ENCODE data around the gene SLC2A4RG.

SLC2A4RG gene

GRCh38 chr20:63752411-63753101 lies 13.0 kb downstream of the SLC2A4RG start:
- H3K4me3 ChIP-seq (ENCODE audit: low read depth, low read length) = no peak overlapping the region

DNA sequence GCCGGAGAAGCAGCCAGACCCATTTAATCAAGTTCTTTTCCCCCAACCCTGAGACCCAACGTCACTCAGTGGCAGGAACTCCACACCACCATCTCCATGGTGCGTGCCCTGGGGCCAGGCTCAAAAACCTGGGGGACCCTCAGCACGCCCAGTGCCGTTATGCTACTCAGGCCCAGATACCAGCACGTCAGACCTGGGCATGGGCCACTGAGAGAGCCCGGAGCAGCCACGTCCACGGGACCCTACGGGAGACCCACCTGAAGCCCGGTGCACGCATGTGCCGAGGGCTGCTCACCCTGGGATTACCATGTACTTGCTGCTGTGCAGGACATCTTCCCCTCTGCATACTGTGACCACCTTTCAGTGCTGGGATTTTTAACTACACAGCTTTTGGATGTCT lies 13.8 kb downstream of the SLC2A4RG start:
- no peak overlapping the region for H3K4me3 ChIP-seq (ENCODE audit: low read depth, low read length)

DNA sequence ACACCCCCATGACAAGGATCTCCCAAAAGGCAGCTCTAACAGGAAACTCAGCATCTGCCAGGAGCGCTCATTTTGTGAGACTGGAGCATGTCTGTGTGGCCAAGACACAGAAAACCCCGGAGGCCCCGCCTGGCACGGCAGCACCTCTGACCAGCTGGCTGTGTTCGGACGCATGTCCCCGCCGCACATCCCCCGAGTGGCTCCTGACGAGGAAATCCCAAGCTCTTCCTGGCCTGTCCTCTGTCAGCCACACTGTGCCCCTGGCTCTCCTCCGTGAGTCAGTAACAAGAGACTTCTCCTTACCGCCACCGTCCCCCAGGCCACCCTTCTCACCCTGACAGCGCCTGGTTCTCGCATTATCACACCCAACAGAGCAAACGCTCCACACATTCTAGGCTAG lies 14.4 kb downstream of the SLC2A4RG start:
- H3K4me3 ChIP-seq (ENCODE audit: low read depth, low read length) = no peak overlapping the region

DNA sequence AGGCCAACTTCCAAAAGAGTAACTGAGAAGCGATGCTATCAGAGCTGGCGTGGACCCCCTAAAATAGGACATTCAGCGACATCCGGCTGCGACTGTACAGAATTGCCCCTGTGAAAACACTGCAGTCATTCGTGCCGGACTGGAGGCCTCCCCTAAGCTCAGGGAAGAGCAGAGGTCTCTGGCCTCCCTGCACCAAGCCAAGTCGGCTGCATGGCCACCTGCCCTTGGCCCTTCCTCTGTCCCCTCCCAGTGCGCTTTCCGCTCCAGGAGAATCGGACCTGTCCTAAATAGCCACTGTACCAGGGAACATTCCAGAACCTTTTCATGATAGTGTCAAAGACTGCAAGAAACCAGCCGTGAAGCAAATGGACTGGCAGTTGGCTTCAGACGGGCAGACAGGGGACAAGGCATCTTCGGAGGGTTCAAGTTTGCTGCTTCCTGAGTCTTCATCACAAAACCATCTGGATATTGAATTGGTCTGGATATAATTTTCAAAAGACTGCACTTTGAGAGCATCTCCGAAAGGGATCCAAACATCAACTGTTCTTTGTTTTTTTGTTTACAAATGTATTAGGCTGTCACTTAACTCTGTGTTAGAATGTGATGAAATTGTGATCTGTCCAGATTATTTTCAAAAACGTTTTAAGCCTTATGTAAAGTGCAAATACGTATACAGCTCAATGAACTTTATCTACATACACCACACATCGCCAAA lies 16.5 kb downstream of the SLC2A4RG start:
- H3K4me3 ChIP-seq (ENCODE audit: low read depth, low read length) = no peak overlapping the region

GRCh38 chr20:63756648-63756991 lies 17.0 kb downstream of the SLC2A4RG start:
- no peak overlapping the region for H3K4me3 ChIP-seq (ENCODE audit: low read depth, low read length)

GRCh38 chr20:63758152-63758551 lies 18.6 kb downstream of the SLC2A4RG start:
- H3K4me3 ChIP-seq (ENCODE audit: low read depth, low read length) = no peak overlapping the region

GRCh38 chr20:63759377-63759901 lies 19.9 kb downstream of the SLC2A4RG start:
- no peak overlapping the region for H3K4me3 ChIP-seq (ENCODE audit: low read depth, low read length)

GRCh38 chr20:63765082-63765873 lies 25.7 kb downstream of the SLC2A4RG start:
- H3K4me3 ChIP-seq (ENCODE audit: low read depth, low read length) = no peak overlapping the region

- H3K4me3 ChIP-seq (ENCODE audit: low read depth, low read length) = no peak overlapping the region
Measured at GRCh38 chr20:63765902-63766301, 26.3 kb downstream of the SLC2A4RG start.

DNA sequence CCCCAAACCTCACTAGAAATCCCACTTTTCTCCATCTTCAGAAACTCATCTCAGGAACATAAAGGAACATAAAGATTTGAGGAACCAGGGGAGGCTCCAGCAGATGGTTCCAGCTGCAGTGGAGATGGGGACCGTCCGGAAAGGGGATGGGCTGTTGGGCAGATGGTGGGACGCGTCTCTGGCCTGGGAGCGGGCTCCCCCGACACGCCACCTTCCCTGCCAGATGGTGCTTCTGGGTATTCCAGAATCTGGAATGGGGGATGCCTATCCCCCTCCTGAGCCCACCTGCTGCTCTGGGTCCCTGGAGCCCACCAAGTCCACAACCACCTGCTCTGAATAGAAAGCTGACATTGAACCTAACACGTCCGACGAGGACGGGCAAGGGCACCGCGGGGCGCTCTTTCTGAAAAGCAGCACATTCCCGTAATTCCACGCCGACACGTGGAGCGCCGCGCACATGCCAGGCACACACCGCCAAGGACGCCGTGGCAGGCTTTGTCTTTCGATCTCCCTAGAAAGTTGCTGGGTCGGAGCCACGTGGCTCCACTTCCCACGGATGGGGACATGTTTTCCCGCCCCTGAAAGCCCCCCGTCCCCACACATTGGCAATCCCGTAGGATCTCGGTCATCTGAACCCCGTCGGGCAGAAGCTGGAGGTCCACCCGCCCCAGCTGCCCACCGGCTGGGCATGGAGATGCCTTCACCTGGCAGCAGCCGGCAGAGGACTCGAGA lies 27.3 kb downstream of the SLC2A4RG start:
- H3K4me3 ChIP-seq (ENCODE audit: low read depth, low read length) = no peak overlapping the region

DNA sequence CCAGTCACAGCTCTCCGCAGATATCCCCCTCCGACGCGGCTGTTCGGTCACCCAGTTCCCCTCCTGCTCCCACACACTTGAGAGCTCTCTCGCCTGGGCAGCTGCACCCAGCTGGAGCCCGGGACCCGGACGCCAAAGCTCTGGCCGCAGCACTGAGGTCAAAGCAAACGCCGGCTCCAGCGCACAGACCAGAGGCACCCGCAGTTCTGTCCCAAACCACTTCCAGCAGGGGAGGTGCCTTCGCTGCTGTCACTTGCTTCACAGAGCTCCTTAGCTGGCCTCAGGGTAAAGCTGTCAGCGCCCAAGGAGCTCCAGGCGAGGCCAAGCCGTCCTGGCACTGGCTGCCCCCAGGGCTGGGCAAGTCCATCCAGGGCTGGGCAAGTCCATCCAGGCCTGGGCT lies 27.9 kb downstream of the SLC2A4RG start:
- no peak overlapping the region for H3K4me3 ChIP-seq (ENCODE audit: low read depth, low read length)

DNA sequence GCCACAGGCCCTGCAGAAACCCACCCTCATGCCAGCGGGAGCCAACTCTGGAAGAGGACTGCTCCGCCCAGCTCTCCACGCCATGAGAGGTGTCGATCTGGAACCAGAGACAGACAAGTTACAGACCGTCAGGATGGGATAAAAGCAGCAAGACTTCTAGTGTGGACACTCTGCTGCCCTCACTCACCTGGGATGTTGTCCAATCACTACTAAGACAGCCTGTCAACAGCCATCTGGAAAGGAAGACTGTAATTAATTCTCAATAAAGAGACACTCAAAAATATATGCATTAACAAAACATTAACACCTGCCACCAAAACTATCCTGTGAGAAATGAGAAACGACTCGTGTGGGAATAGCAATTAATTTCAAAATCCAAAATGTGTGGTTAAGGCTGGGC lies 28.3 kb downstream of the SLC2A4RG start:
- no peak overlapping the region for H3K4me3 ChIP-seq (ENCODE audit: low read depth, low read length)

DNA sequence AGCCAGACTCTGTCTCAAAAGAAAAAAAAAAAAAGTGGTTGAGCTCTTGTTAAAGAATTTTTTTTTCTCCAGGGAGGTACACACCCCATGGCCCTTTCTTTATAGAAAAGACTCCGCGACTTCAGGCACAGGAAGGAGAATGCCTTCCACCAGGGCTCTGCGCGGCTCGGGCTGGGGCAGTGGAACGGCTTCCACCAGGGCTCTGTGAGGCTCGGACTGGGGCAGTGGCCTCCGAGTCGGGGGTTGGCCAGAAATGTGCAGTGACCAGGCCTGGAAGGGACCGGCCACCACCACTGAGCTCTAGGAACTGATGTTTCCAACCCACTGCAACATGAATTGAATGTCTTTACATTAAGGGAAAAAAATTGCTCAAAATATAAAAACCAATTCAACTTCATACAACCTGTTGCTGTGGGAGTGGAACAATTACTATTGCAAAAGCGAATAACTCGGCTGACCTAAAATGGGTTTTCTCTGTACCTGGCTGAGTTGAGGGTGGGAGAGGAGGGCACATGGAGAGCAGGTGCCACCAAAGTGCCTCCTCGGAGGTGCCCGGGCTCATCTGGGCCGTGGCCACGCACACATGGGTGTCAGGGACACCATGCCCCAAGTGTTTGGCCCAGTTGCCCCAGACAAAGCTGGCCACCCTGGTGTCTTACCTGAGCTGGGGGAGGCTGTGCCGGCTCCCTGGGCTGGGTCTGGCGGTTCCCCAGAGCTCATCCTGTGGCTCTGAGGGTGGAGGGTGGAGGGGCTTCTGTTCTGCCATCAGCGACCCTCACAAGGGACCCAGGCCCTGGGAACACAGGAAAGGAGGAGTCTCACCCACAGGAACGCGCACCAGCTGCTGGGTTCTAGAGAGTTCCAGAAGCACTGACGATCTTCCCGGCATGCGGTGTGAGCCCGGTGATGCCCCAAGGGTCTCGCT lies 29.3 kb downstream of the SLC2A4RG start:
- H3K4me3 ChIP-seq (ENCODE audit: low read depth, low read length) = no peak overlapping the region

DNA sequence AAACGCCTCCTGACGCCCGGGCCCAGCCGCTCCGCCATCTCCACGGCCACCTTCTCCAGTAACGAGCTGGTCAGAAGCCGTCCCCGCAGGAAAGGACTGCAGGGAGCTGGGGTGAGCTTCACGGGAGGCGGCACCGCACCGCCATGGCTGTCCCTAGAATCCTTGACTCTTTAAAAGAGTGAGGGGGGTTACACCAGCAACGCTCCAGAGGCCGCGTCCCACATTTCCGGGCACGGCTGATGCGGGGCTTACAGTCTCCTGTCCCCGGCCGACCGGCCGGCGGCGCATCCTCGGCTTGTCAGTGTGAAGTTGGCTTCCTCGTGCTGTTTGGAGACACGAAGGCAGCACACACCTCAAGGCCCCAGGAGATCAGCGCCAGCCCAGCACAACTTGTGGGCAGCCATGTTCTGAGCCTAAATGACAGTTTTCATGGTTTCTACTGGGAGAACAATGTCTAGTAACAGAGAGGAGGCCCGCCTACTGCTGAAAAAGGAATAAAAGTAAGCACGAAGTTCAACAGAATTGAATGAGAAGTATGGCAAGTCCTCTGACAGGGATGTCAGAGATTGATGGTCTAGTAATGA lies 30.4 kb downstream of the SLC2A4RG start:
- H3K4me3 ChIP-seq (ENCODE audit: low read depth, low read length) = no peak overlapping the region

DNA sequence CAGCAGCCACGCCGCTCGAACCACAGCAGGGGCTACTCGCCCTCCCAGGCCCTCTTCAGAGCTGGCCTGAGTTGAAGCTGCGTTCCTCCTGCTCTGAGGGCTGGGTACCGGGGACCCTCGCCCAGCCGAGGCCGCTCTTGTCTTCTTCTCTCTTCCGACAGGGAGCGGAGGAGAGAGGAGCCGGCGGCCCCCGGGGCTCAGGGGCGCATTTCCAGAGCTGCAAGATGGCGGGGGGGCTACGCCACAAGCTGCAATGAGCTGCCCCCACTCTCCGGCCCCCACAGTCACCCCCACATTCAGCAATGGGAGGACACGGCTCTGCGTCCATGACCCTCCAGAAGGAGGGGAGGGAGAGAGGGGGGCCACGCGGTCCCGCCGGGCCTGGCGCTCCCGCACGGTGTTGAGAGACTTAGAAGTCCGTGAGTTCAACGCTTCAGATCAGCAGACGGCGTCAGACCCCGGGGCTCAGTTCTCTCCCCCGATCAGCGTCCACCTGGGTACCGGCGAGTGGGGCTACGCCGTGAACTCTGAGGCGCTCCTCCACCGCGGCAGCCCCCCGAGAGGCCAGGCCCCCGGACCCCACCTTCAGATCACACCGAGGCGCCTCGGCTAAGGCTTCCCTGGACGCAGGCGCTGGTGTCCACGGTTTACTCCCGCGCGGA lies 31.6 kb downstream of the SLC2A4RG start:
- H3K4me3 ChIP-seq (ENCODE audit: low read depth, low read length) = no peak overlapping the region

GRCh38 chr20:63772781-63773518 lies 33.4 kb downstream of the SLC2A4RG start:
- no peak overlapping the region for H3K4me3 ChIP-seq (ENCODE audit: low read depth, low read length)

DNA sequence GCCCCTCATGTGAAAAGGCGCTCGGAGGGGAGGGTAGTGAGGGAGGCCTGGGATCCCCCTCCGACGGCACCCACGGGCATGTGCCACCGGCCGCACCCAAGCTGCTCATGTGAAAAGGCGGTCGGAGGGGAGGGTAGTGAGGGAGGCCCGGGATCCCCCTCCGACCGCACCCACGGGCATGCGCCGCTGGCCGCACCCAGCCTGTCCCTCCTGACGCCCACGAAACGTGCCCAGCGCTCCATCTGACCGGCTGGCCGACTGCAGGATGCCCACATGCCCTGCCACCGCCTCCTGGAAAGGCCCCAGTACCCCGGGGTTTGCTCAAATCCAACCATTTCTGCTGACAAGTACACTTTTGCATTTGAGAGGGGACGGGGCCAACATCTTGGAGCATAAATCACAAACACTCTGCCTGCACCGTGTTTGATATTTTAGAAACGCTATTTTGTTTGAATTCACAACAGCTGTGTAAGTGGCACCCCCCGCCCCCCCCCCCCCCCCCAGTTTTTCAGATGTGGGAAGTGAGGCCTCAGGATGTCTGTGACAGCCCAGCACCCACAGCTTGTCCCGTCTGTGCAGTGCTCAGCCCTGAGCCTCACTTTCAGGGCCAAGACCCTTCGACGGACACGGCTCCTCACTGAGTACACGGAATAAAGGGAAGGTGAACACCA lies 34.1 kb downstream of the SLC2A4RG start:
- no peak overlapping the region for H3K4me3 ChIP-seq (ENCODE audit: low read depth, low read length)

DNA sequence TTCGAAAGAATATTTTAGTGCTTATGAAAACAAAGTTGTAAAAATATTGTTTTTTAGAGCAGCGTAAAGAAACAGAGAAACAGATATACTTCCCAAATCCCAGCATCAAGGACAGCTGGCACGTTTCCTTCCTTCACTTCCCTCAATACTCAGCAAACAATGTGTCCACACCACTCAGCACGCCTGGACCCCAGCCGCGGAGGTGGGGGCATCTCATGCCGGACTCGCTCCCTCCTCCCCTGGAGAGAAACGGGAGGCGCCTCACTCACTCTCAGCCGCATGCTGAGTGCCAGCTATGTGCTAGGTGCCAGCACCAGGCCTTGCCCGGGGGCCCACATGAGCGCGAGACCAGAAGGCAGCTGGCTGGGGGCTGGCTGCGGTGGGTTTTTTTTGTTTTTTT lies 34.7 kb downstream of the SLC2A4RG start:
- no peak overlapping the region for H3K4me3 ChIP-seq (ENCODE audit: low read depth, low read length)

Data from iPS-11a (cell line).